ENCODE measurements around the gene NSUN7.
A peak's percentile ranks its signal among the peaks of the same experiment; 100 is the strongest.

The NSUN7 gene

GRCh38 chr4:40833212-40833611, 83.5 kb downstream of the NSUN7 start:
- no peak for DNase-seq (ENCODE audit: extremely low spot score)
- TF ChIP-seq ZNF384 (IDR thresholded peaks at IDR 0.05) (no peak), ARNT (IDR thresholded peaks at IDR 0.05) (no peak), ELF4 (IDR thresholded peaks at IDR 0.05) (no peak), FOXA1 (IDR thresholded peaks at IDR 0.05) (no peak), SUZ12 (IDR thresholded peaks at IDR 0.05) (no peak), SP1 (IDR thresholded peaks at IDR 0.05) (no peak), L3MBTL2 (conservative IDR thresholded peaks at IDR 0.05) (no peak), NFRKB (IDR thresholded peaks at IDR 0.05) (no peak), FOXM1 (IDR thresholded peaks at IDR 0.05; ENCODE audit: borderline replicate concordance) (no peak)
- TF ChIP-seq, protein P1, sequence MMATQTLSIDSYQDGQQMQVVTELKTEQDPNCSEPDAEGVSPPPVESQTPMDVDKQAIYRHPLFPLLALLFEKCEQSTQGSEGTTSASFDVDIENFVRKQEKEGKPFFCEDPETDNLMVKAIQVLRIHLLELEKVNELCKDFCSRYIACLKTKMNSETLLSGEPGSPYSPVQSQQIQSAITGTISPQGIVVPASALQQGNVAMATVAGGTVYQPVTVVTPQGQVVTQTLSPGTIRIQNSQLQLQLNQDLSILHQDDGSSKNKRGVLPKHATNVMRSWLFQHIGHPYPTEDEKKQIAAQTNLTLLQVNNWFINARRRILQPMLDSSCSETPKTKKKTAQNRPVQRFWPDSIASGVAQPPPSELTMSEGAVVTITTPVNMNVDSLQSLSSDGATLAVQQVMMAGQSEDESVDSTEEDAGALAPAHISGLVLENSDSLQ (IDR thresholded peaks at IDR 0.05): no peak
- ChIA-PET POLR2A (no interaction called here), CTCF (no interaction called here)

DNA sequence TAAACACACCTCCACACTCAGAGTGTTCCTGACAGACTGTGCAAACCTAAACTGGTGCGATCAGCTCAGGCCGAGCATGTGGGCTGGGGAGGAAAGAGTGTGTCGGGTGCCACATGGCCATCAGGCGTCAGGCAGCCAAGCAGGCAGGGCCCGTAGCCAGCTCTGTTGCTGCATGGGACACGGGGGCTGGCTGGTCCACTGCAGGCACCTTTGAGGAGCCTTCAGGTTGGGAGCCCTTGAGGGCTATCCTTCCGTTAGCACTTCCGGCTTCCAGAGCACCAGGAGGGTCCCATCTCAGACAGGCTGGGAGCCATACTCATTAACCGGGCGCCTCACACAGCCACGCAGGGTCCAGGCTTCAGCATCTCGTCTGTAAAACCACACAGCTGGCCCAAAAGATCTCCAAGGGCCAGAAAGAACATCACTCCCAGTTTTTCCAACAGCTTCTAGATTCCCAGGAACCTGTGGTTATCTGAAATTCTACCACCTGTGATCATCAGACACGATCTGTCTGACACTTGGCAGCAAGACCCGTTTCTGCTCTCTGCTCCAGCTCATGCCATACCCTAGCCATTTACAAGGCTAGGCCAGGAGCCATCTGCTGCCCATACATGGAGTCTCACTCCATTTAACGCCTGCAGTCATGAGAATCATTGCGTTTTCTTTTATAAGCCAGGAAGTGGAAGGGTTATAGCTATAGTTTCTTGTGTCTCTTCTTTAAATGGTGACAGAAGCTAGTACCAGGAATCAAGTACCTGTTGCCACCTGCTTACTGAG, 87.5 kb downstream of the NSUN7 start:
- ChIA-PET POLR2A (no interaction called here), CTCF (interaction anchor here (0.6 kb wide), 1 partner anchor 11 kb away, joined by 3 read pairs; no protein-coding TSS in a partner anchor)
- no peak for DNase-seq (ENCODE audit: extremely low spot score)
- TF ChIP-seq L3MBTL2 (conservative IDR thresholded peaks at IDR 0.05): no peak
- no peak for TF ChIP-seq BHLHE40 (IDR thresholded peaks at IDR 0.05; ENCODE audit: borderline replicate concordance)
- no peak for TF ChIP-seq LEF1 (IDR thresholded peaks at IDR 0.05; ENCODE audit: borderline replicate concordance)
- no peak for TF ChIP-seq ELF4 (IDR thresholded peaks at IDR 0.05)
- no peak for TF ChIP-seq HDGF (IDR thresholded peaks at IDR 0.05; ENCODE audit: borderline replicate concordance)
- no peak for TF ChIP-seq SUZ12 (IDR thresholded peaks at IDR 0.05)
- no peak for TF ChIP-seq SP1 (IDR thresholded peaks at IDR 0.05)
- no peak for TF ChIP-seq FOXA1 (IDR thresholded peaks at IDR 0.05)
- no peak for TF ChIP-seq CTBP1 (IDR thresholded peaks at IDR 0.05; ENCODE audit: borderline replicate concordance)
- TF ChIP-seq ZNF384 (IDR thresholded peaks at IDR 0.05): no peak
- TF ChIP-seq FOXM1 (IDR thresholded peaks at IDR 0.05; ENCODE audit: borderline replicate concordance): no peak
- TF ChIP-seq, protein P1 (IDR thresholded peaks at IDR 0.05): no peak

DNA sequence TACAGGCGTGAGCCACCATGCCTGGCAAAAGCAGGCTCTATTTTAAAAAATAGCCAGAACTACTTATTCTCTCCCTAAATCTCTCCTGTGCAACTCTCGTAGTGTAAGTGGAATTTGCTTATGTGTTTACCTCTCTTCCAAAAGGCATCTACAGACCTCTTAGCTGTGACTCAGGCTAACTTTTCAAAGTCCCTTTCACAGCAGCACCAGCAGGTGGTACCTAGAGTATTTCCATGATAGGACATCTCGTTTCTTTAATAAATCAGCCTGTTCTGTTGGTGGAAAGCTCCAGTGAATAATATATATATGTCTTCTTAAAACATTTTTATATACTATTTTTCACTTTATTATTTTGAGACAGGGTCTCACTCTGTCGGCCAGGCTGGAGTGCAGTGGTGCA, 89.0 kb downstream of the NSUN7 start:
- no peak for TF ChIP-seq FOXM1 (IDR thresholded peaks at IDR 0.05; ENCODE audit: borderline replicate concordance)
- TF ChIP-seq SP1 (IDR thresholded peaks at IDR 0.05): no peak
- no peak for TF ChIP-seq LEF1 (IDR thresholded peaks at IDR 0.05; ENCODE audit: borderline replicate concordance)
- no peak for TF ChIP-seq SUZ12 (IDR thresholded peaks at IDR 0.05)
- no peak for TF ChIP-seq ARNT (IDR thresholded peaks at IDR 0.05)
- TF ChIP-seq FOXA1 (IDR thresholded peaks at IDR 0.05): no peak
- TF ChIP-seq FOXK2 (IDR thresholded peaks at IDR 0.05): no peak
- TF ChIP-seq, protein P1 (IDR thresholded peaks at IDR 0.05): no peak
- ChIA-PET POLR2A (interaction anchor here (0.7 kb wide), 1 partner anchor 85 kb away, joined by 3 read pairs; no protein-coding TSS in a partner anchor), CTCF (no interaction called here)
- no peak for DNase-seq (ENCODE audit: extremely low spot score)

DNA sequence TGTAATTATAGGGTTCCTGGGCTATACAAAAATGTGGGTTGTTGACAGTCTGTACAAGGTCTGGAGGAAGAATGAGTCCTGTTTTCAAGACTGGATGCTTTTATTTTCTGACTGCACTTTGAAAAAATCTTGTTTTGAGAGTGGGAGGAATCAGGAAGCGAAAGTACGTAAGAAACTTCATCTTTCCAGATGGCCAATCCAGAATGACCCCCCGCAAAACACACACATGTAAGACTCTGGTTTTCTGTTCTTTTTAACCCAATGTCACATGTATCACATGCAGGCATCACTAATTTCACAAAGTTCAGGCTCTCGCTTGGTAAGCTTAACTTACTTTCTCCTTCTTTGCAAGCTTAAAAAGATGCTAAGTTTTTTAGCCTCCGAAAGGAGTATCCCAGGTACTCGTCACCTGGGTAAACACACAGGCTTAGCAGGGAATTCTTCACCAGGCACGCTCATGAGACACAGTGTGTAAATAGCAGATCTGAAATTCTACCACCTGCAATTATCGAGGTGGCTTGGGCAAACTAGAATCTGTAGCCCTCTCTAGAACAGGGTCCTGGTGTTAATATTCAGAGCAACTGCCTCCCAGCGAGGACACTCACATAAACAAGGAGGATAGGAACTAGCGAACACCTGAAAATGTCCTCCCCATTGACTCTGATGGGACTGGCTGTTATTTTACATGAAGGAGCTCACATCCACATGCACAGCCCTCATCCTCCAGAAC, 90.7 kb downstream of the NSUN7 start:
- TF ChIP-seq ARNT (IDR thresholded peaks at IDR 0.05) (no peak), TARDBP (IDR thresholded peaks at IDR 0.05) (no peak), BHLHE40 (IDR thresholded peaks at IDR 0.05; ENCODE audit: borderline replicate concordance) (no peak), ELF4 (IDR thresholded peaks at IDR 0.05) (no peak), CTBP1 (IDR thresholded peaks at IDR 0.05; ENCODE audit: borderline replicate concordance) (no peak), ZNF384 (IDR thresholded peaks at IDR 0.05) (no peak), NFRKB (IDR thresholded peaks at IDR 0.05) (no peak), SUZ12 (IDR thresholded peaks at IDR 0.05) (no peak), FOXM1 (IDR thresholded peaks at IDR 0.05; ENCODE audit: borderline replicate concordance) (no peak), HDGF (IDR thresholded peaks at IDR 0.05; ENCODE audit: borderline replicate concordance) (no peak), FOXA1 (IDR thresholded peaks at IDR 0.05) (no peak), L3MBTL2 (conservative IDR thresholded peaks at IDR 0.05) (no peak), FOXK2 (IDR thresholded peaks at IDR 0.05) (no peak), SP1 (IDR thresholded peaks at IDR 0.05) (no peak), LEF1 (IDR thresholded peaks at IDR 0.05; ENCODE audit: borderline replicate concordance) (no peak)
- TF ChIP-seq, protein P1 (IDR thresholded peaks at IDR 0.05): no peak
- ChIA-PET CTCF (interaction anchor here (0.6 to 1.5 kb wide), 11 partner anchors 15 to 64 kb away, joined by 3 to 10 read pairs (median 3); no protein-coding TSS in a partner anchor), POLR2A (interaction anchor here (0.5 to 1.0 kb wide), 2 partner anchors 76 to 421 kb away, joined by 3 read pairs; no protein-coding TSS in a partner anchor)
- DNase-seq (ENCODE audit: extremely low spot score): no peak

DNA sequence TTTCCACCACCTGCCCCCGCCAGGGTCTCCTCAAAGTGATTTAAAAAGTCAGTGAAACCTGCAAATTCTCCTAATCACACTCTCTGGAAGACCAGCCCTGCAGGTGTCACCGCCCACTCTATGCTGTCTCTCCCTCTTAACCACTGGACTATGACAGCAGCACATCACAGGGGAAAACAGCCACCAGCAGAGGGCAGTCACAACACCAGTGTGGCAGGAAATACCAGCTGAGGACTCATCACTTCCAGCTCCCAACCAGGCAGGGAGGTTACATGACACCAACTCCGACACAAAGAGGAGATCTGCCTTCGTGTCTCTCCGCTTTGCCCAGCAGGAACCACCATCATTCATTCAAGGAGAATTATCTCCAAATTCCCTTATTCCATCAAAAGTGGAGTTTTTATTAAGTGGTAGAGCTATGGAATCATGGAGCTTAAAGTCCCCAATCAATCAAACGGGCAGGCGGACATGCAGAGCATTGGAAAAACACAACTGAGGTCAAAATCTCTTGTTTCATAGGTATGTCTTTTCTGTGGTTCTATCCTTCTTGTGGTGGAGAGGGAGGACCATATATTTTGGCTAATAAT, 91.3 kb downstream of the NSUN7 start:
- CTCF ChIA-PET: interaction anchor here (0.6 to 1.5 kb wide), 14 partner anchors 11 to 109 kb away, joined by 3 to 10 read pairs (median 3); no protein-coding TSS in a partner anchor
- DNase-seq (ENCODE audit: extremely low spot score): peak; percentile 73
- POLR2A ChIA-PET: interaction anchor here (0.5 to 1.0 kb wide), 2 partner anchors 75 to 420 kb away, joined by 3 read pairs; no protein-coding TSS in a partner anchor
- no peak for TF ChIP-seq FOXK2 (IDR thresholded peaks at IDR 0.05)
- TF ChIP-seq, protein P1 (IDR thresholded peaks at IDR 0.05): peak; percentile 45
